NCI-H2196 (cell line): Measurements from ENCODE around the gene NACA2.
"Not testable (repeated sequence)": the region's sequence is repeated elsewhere in the genome, so short reads cannot be mapped to it uniquely, and the experiment has no call there.

Experiments used
- DNase-seq: peaks from one replicate; lab custom pipeline; 2025; ENCODE audit not compliant: unreplicated experiment; lab: John Stamatoyannopoulos, UW

Gene NACA2

DNA sequence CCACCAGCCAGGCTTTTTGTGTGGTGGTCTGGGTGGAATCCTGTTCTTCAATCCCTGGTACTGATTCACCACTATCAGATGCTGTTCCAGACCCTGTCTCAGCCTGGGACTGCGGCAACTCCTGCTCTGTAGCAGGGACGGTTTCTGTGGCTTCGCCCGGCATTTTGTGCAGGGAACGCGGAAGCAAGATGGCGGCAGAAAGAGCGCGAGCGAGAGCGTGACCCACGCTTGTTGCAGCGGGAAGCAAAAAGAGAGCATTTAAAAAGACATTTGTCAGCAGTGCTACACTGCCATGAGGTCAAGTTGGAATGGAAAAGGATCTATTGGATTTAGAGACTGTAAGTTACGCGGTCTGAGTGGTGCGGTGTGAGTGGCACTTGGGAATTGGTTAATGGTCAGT lies at the start of gene NACA2:
Gene NACA2 (minus strand): TSS at position 202 of the 400 bp plus-strand sequence. CDS start 39 bp downstream, at position 163.
- no peak for DNase-seq

DNA sequence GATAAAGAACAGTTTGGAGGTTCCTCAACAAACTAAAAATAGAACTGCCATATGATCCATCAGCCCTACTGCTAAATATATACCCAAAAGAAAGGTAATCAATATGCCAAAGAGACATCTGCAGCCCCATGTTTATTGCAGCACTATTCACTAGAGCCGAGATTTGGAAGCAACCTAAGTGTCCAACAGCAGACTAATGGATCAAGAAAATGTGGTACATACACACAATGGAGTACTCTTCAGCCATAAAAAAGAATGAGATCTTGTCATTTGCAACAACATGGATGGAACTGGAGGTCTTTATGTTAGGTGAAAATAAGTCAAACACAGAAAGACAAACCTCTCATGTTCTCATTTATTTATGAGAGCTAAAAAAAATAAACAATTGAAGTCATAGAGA lies 48.8 kb upstream of the NACA2 start:
- no peak for DNase-seq

- no peak for DNase-seq
Measured at GRCh38 chr17:61638087-61638486, 47.1 kb upstream of the NACA2 start.

GRCh38 chr17:61635913-61636432 lies 45.0 kb upstream of the NACA2 start:
- DNase-seq: peak; percentile 43

DNA sequence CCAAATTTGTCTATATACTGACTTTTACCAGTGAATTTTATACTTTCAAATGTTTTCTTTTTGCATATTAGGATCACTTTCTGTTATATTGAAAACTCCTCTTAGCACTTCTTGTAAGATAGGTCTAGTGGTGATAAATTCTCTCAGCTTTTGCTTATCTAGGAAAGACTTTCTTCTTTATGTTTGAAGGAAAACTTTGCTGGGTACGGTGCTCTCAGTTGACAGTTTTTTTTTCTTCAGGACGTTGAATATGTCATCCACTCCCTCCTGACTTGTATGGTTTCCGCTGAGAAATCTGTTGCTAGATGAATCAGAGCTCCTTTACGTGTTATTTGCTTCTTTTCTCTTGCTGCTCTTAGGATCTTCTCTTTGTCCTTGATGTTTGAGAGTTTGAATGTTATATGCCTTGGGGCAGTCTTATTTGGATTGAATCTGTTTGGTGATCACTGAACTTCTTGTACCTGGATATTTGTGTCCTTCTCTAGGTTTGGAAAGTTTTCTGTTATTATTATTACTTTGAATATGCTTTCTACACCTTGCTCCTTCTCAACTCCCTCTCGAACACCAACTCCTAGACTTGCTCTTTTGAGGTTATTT lies 44.0 kb upstream of the NACA2 start:
- no peak for DNase-seq

GRCh38 chr17:61634011-61634539 lies 43.1 kb upstream of the NACA2 start:
- no peak for DNase-seq

DNA sequence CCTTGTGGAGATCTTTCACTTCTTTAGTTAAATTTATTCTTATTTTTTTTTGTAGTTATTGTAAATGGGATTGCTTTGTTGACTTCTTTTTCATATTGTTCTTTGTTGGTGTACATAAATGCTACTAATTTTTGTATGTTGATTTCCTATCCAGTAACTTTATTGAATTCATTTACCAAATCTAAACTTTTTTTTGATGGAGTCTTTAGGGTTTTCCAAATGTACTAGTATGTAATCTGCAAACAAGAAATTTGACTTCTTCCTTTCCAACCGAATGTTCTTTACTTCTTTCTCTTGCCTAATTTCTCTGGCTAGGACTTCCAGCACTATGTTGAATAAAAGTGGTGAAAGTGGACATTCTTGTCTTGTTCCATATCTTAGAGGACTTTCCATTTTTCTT lies 41.8 kb upstream of the NACA2 start:
- DNase-seq: no peak

- DNase-seq: no peak
Measured at GRCh38 chr17:61631800-61632199, 40.8 kb upstream of the NACA2 start.

- DNase-seq: not testable (repeated sequence)
Measured at GRCh38 chr17:61628158-61628557, 37.1 kb upstream of the NACA2 start.

DNA sequence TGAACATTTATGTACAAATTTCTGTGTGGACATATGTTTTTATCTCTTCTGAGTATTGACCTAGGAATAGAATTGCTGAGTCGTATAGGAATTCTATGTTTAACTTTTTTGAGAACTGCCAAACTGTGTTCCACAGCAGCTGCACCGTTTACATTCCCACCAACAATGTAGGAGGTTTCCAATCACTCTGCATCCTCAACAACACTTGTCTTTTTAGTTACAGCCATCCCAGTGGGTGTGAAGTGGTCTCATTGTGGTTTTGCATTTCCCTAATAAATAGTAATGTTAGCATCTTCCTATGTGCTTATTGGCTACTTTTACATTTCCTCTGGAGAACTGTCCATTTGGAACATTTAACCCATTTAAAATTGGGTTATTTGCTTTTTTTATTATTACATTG lies 36.6 kb upstream of the NACA2 start:
- no peak for DNase-seq

DNA sequence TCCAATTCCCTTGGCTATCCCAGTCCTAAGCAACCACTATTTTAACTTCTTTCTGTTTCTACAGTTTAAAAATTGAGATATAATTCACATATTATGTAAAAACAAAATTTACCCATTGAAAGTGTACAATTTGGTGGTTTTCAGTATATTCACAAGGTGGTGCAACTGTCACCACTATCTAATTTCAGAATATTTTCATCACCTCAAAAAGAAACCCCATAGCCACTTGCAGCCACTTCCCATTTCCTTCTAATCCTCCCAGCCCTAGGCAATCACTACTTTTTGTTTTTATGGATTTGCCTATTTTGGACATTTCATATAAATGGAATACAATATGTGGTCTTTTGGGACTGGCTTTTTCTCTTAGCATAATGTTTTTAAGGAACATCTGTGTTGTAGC lies 36.1 kb upstream of the NACA2 start:
- no peak for DNase-seq

- DNase-seq: no peak
Measured at GRCh38 chr17:61625564-61625963, 34.5 kb upstream of the NACA2 start.

- DNase-seq: no peak
Measured at GRCh38 chr17:61624951-61625350, 33.9 kb upstream of the NACA2 start.

- no peak for DNase-seq
Measured at GRCh38 chr17:61621317-61621716, 30.3 kb upstream of the NACA2 start.

- no peak for DNase-seq
Measured at GRCh38 chr17:61619953-61620352, 28.9 kb upstream of the NACA2 start.

GRCh38 chr17:61619493-61619892 lies 28.5 kb upstream of the NACA2 start:
- no peak for DNase-seq

GRCh38 chr17:61618950-61619349 lies 27.9 kb upstream of the NACA2 start:
- DNase-seq: no peak

DNA sequence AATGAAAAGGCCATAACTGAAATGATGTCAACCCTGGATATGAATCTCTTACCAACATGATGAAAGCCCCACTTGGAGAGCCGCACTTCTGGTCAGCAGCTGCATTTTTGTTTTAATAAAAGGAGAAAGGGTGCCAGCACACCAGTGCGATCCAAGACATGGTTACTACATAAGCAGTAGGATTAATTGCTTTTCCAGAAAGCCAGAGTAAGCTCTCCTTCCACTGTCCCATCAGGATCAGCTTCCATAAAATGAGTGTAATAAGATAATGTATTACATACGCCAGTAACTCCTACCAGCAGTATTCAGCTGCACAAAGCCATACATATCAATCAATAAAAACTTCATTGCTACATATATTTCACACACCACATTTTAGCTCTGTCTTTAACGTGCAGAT lies 26.3 kb upstream of the NACA2 start:
- no peak for DNase-seq

- DNase-seq: no peak
Measured at GRCh38 chr17:61616783-61617182, 25.8 kb upstream of the NACA2 start.

DNA sequence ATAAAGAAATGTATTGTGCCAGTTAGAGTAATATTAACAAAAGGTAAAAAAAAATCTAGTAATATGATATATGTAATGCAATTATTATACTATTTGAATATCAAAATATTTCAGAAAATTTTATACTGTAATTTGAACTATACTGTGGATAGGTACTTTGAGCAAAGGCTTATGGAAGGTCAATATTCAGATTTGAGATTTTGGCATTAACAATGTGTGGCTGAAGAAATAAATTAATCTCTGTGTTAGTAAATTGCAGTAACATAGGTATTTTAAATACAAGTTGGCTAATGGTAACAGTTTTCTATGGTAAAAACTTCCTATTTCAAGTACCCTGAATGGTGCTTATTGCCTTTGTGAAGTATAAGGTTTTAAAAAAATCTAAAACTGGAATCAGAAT lies 23.2 kb upstream of the NACA2 start:
- DNase-seq: no peak

DNA sequence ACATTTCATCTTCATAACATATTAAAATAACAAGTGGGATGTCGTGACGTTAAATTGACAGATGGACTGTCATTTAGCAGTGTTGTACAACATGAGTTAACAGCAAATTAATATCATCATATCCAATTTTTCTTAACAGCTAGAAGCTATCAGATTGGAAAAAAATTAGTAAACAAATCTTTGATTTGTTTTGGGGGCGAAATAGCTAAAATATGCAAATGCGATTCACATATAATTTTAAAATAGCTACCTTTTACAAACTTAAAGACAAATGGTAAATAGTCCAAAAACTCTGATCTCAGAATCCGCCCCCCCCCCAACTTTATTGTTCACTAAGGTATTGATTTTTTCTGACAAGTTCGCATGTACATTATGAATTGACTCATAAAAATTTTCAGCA lies 20.3 kb upstream of the NACA2 start:
- DNase-seq: no peak

DNA sequence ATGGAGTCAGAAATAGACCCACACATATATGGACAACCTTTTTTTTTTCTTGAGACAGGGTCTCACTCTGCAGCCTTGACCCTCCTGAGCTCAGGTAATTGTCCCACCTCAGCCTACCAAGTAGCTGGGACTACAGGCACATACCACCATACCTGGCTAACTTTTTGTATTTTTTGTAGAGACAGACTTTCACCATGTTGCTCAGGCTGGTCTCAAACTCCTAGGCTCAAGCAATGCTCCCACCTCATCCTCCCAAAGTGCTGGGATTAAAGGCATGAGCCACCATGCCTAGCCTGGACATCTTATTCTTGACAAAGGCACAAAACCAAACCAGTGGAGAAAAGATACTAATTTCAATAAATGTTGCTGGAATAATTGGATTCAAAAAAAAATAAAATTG lies 14.7 kb upstream of the NACA2 start:
- DNase-seq: no peak

GRCh38 chr17:61601297-61601696 lies 10.3 kb upstream of the NACA2 start:
- DNase-seq: no peak
